ENCODE data around the gene SPATA31D1. TPM values are rescaled to one million over a fixed set of nuclear protein-coding genes. Genes with fewer than 3 reads are reported as not detected.
A peak's percentile ranks its signal among the peaks of the same experiment; 100 is the strongest.
"Not testable (repeated sequence)": the region's sequence is repeated elsewhere in the genome, so short reads cannot be mapped to it uniquely, and the experiment has no call there.

The SPATA31D1 gene
- not detected for total RNA-seq

DNA sequence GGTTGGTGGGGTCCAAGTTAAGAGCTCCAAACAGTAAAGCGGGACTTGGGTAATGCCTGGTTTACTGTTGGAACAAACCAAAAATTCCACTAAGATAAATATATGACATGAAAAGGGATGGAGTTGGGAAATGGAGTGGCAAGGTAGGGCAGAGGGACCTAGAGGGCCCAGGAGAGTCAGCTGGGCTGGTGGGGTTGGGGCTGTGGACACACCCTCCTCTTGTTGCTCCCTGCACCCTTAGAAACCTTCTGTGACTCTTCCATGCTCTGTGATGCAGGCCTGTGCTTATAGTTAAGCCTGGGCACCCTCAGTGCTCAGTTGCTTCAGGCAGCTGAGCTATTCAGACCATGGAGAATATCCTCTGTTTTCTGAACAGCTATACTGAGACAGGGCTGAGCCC lies at the start of gene SPATA31D1:
Gene SPATA31D1 (plus strand): TSS at position 301 of the 400 bp plus-strand sequence. CDS start 47 bp downstream, at position 348.
- intact Hi-C loops (cut with DNase I); H3K4me1 ChIP-seq; DNase-seq (ENCODE audit: extremely low spot score in 2 of 2); H3K9me3 ChIP-seq; H3K27me3 ChIP-seq; H3K36me3 ChIP-seq; H3K4me3 ChIP-seq; H3K27ac ChIP-seq: not testable (repeated sequence)

DNA sequence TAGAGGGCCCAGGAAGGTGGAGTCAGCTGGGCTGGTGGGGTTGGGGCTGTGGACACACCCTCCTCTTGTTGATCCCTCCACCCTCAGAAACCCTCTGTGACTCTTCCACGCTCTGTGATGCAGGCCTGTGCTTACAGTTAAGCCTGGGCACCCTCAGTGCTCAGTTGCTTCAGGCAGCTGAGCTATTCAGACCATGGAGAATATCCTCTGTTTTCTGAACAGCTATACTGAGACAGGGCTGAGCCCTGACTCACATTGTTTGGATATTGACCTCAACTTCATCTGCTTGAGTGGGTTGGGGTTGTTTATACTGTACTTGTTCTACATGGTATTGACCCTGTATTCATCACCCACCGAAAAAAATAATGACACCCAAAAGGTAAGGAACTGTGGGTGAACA lies 45.2 kb upstream of the SPATA31D1 start, which contains the start of gene SPATA31D3:
Gene SPATA31D3 (plus strand): TSS at position 108 of the 400 bp plus-strand sequence. CDS start 86 bp downstream, at position 194.
- H3K27me3 ChIP-seq; H3K4me1 ChIP-seq; H3K9me3 ChIP-seq; DNase-seq (ENCODE audit: extremely low spot score in 2 of 2); intact Hi-C loops (cut with DNase I); H3K36me3 ChIP-seq; H3K4me3 ChIP-seq; H3K27ac ChIP-seq: not testable (repeated sequence)

DNA sequence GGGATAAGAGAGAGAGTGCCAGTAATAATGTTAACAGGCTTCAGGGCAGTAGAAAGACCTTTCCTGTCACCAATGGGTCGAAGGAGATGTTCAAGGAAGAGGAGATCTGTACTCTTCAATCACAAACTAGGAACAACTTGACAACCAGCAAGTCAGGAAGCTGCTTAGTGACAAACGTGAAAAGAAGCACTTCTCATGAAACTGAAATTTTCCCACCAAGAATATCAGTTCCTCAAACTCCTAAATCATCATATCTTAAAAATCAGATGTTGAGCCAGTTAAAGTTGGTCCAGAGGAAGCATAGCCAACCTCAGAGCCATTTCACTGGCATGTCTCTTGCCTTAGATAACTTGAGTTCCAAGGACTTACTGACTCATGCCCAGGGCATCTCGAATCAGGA lies 39.9 kb upstream of the SPATA31D1 start:
- H3K27me3 ChIP-seq; H3K36me3 ChIP-seq; H3K4me3 ChIP-seq; DNase-seq (ENCODE audit: extremely low spot score in 2 of 2); H3K27ac ChIP-seq; H3K9me3 ChIP-seq; intact Hi-C loops (cut with DNase I); H3K4me1 ChIP-seq: not testable (repeated sequence)

DNA sequence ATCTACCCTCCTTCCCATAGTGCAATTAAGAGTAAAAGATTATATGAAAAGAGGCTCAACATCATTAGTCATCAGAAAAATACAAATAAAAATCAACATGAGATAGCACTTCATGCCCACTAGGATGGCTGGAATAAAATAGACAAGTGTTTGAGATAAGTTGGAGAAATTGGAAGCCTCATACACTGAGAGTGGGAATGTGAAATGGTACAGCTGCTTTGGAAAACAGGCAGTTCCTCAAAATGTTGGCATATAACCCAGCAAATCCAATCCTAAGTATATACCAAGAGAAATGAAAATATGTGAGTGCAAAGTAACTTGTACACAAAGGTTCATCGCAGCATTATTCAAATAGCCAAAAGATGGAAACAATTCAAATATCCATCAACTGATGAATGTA lies 35.5 kb upstream of the SPATA31D1 start:
- H3K9me3 ChIP-seq: peaks cover 9% of the 10 kb centered on the region
- H3K27ac ChIP-seq: no peak overlapping the region
- TF ChIP-seq, protein P1, sequence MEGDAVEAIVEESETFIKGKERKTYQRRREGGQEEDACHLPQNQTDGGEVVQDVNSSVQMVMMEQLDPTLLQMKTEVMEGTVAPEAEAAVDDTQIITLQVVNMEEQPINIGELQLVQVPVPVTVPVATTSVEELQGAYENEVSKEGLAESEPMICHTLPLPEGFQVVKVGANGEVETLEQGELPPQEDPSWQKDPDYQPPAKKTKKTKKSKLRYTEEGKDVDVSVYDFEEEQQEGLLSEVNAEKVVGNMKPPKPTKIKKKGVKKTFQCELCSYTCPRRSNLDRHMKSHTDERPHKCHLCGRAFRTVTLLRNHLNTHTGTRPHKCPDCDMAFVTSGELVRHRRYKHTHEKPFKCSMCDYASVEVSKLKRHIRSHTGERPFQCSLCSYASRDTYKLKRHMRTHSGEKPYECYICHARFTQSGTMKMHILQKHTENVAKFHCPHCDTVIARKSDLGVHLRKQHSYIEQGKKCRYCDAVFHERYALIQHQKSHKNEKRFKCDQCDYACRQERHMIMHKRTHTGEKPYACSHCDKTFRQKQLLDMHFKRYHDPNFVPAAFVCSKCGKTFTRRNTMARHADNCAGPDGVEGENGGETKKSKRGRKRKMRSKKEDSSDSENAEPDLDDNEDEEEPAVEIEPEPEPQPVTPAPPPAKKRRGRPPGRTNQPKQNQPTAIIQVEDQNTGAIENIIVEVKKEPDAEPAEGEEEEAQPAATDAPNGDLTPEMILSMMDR (IDR thresholded peaks at IDR 0.05): no peak
- TF ChIP-seq POLR2A (IDR thresholded peaks at IDR 0.05): no peak
- TF ChIP-seq POLR2AphosphoS5 (IDR thresholded peaks at IDR 0.05; ENCODE audit: insufficient read depth in 1 of 2, low read depth in 1 of 2): no peak
- H3K4me3 ChIP-seq: no peak overlapping the region
- intact Hi-C loops (cut with DNase I): no loop called here
- H3K27me3 ChIP-seq: no peaks in the 10 kb centered on the region
- H3K36me3 ChIP-seq: no peaks in the 10 kb centered on the region
- DNase-seq (ENCODE audit: extremely low spot score in 2 of 2): no peak
- no peaks in the 10 kb centered on the region for H3K4me1 ChIP-seq

DNA sequence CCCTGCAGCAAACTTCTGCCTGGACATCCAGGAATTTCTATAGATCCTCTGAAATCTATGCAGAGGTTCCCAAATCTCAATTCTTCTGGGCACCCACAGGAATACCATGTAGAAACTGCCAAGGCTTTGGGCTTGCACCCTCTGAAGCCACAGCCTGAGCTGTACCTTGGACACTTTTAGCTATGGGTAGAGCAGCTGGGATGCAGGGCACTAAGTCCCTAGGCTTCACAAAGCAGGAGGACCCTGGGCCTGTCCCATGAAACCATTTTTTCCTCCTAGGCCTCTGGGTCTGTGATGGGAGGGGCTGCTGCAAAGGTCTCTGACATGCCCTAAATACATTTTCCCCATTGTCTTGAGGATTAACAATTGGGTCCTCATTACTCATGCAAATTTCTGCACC lies 32.9 kb upstream of the SPATA31D1 start:
- Histone ChIP-seq H3K4me1 (no peaks in the 10 kb centered on the region), H3K4me3 (no peak overlapping the region), H3K27me3 (no peaks in the 10 kb centered on the region), H3K27ac (no peak overlapping the region), H3K9me3 (peaks cover 9% of the 10 kb centered on the region), H3K36me3 (no peaks in the 10 kb centered on the region)
- intact Hi-C loops (cut with DNase I): no loop called here
- TF ChIP-seq POLR2A (IDR thresholded peaks at IDR 0.05): no peak
- TF ChIP-seq, protein P1 (IDR thresholded peaks at IDR 0.05): no peak
- TF ChIP-seq POLR2AphosphoS5 (IDR thresholded peaks at IDR 0.05; ENCODE audit: insufficient read depth in 1 of 2, low read depth in 1 of 2): no peak
- peak in 1 of 2 donors; percentile 27 for DNase-seq (ENCODE audit: extremely low spot score in 2 of 2)

DNA sequence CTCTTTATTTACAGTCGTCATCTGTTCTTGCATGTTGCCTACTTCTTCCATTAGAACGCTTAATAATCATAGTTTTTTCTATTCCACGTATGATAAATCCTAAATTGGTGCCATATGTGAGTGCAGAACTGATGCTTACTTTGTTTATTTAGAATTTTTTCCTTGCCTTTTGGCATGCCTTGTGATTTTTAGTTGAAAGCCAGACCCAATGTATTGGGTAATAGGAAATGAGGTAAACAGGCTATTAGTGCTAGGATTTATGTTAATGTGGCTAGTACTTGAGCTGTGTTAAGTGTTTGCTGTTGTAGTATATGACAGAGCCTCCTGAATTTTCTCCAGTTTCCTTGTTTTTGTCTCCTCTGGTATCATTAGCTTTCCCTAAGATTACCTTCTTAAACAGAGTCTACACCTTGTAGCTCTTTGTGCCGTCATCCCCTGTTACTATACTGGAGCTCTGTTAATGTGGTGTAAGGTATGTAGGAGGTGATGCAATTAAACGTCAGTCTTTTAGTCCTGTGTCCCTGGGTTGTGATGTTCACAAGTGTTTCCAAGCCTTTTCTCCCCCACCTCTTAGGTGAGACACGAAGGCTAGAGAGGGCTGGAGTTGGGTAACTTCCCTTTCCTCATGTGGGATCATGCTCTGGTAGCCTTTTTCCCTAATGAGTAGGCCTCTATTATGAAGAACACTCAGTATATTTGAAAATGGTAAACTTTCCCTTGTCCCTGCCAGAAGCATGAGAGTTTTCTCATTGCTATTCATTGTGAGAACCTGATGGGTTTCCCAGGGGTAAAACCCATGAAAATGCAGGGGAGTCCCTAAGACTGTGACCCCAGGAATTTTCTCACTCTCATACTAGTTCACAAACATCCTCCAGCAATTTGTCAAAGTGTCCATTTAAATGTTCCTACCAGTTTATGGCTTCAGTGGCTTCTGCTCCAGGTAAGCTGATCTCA lies 24.1 kb upstream of the SPATA31D1 start:
- Histone ChIP-seq H3K27me3 (no peaks in the 10 kb centered on the region), H3K36me3 (no peaks in the 10 kb centered on the region), H3K9me3 (no peaks in the 10 kb centered on the region), H3K4me3 (no peak overlapping the region), H3K27ac (no peak overlapping the region), H3K4me1 (no peaks in the 10 kb centered on the region)
- intact Hi-C loops (cut with DNase I): no loop called here
- TF ChIP-seq POLR2A (IDR thresholded peaks at IDR 0.05): no peak
- TF ChIP-seq, protein P1 (IDR thresholded peaks at IDR 0.05): no peak
- no peak for TF ChIP-seq POLR2AphosphoS5 (IDR thresholded peaks at IDR 0.05; ENCODE audit: insufficient read depth in 1 of 2, low read depth in 1 of 2)
- peak in 1 of 2 donors; percentile 6 for DNase-seq (ENCODE audit: extremely low spot score in 2 of 2)
